ENCODE results near the gene TOP1.

TOP1 gene

DNA sequence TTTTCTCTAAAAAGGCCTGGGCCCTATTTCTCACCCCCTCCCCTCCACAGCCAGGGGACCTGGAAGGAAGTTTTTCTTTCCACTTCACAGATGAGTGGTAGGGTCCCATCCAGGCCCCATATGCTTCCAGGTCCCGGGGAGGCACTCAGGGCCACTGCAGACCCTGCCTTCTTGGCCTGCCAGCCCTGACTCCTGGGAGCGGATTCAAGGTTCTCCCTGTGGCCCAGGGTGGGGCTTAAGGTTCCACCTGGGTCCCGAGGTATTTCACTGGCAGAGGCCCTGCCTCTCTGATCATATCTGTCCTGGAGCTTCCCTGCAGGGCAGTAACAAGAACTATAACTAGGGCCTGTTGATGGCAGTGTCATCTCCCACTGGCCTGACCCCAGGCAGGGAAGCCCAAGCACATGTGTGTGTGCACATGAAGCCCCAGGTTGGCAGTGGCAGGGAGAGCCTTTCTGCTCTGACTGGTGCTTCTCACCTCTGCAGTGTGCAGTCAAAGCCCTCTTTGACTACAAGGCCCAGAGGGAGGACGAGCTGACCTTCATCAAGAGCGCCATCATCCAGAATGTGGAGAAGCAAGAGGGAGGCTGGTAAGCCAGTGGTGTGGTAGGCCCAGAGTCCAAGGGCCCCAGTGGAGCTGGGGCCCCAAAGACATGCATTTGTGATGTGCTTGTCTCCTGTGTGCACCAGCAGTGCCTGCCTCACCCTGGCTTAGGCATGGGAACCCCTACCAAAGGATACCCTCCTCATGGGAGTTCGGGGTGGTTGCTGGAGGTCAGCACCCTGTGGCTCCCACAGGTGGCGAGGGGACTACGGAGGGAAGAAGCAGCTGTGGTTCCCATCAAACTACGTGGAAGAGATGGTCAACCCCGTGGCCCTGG lies 139.9 kb downstream of the TOP1 start:
- DNase-seq (ENCODE audit: low read depth in 2 of 2): no peak

DNA sequence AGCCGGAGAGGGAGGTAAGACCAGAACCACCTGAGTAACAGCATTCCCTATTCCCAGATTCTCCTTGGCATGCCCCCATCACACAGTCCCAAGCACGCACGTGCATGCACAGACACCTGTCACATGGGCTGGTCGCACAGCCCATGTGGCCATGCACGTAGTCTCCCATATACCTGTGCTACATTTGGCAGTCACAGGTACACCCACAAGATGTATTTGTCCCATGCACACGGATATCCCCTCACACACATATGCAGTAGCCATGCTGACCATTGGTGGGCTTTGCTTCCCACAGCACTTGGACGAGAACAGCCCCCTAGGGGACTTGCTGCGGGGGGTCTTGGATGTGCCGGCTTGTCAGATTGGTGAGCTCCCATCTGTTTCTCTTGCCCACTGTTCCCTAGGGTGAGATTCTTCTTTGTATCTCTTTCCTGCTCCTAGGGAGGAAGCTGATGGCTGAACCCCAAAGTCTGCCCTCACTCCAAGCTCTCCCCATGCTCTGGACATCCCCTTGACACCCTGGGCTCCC lies 140.6 kb downstream of the TOP1 start:
- DNase-seq (ENCODE audit: low read depth in 2 of 2): no peak

DNA sequence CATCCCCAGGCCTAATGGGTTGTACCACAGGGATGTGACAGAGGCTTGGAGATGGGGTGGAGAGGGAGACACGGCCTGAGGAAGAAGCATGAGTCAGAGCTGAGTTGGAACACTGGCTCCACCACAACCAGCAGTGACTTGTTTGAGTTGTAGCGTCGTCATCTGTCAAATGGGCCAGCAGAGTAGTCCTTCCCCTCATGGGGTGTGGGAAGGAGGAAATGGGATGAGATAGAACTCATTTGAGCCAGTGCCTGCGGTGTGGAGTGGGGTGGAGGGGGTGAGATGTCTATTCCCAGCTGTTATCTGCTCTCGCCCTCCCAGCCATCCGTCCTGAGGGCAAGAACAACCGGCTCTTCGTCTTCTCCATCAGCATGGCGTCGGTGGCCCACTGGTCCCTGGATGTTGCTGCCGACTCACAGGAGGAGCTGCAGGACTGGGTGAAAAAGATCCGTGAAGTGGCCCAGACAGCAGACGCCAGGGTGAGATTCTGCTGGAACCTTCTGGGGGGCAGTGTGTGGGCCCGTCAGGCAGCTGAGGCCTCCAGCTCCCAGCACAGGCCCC lies 141.2 kb downstream of the TOP1 start:
- no peak for DNase-seq (ENCODE audit: low read depth in 2 of 2)

DNA sequence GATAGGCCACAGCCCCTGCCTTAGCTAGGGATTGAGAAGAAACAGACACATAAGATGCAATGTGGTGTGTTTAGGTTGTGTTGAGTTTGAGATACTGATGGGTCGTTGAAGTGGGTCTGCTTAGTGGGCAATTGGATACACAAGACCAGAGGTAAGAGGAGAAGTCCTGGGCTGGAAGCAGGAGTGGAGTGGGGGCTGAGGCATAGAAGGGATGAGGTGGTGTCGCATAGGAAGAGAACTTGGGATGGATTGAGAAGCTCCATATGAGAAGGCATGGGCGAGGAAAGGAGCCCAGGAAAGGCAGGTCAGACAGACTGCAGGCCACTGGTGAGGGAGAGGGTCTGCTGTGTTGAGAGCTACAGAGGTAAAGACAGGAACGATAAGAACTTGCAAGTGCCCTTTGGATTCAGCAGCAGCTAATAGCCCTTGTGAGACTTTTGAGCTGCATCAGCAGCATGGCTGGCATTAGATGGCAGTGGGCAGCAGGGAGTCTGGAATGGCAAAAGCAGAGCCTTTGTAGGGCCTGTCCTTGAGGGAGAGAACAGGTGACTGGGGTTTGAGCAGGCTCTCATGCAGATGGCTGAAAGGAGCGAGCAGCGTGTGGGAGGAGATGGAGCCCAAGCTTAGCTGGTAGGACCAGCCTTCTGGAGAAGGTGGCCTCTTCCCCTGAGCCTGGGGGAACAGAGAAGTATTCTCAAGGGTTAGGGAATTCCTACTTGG lies 141.9 kb downstream of the TOP1 start:
- DNase-seq (ENCODE audit: low read depth in 2 of 2): no peak

DNA sequence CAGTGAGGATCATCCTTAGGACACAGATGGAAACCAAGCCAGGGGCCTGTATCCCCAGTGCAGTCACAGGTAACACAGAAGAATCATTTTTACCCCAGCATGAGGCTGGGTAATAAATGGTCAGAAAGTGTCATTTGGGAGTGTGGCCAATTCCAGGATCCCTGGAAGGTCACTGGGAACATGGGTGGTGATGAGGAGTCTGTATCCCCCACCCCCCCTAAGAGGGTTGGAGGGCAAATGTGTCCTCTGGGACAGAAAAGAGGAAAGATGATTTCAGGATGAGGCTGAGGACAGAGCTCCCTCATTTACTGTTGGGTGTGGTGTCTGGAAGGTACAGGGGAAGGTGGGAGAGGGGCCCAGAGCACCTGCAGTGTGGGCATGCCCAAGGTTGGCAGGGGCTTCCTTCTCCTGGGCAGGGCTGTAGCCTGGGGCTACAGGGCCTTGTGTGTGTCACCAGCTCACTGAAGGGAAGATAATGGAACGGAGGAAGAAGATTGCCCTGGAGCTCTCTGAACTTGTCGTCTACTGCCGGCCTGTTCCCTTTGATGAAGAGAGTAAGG lies 143.2 kb downstream of the TOP1 start:
- DNase-seq (ENCODE audit: low read depth in 2 of 2): no peak

DNA sequence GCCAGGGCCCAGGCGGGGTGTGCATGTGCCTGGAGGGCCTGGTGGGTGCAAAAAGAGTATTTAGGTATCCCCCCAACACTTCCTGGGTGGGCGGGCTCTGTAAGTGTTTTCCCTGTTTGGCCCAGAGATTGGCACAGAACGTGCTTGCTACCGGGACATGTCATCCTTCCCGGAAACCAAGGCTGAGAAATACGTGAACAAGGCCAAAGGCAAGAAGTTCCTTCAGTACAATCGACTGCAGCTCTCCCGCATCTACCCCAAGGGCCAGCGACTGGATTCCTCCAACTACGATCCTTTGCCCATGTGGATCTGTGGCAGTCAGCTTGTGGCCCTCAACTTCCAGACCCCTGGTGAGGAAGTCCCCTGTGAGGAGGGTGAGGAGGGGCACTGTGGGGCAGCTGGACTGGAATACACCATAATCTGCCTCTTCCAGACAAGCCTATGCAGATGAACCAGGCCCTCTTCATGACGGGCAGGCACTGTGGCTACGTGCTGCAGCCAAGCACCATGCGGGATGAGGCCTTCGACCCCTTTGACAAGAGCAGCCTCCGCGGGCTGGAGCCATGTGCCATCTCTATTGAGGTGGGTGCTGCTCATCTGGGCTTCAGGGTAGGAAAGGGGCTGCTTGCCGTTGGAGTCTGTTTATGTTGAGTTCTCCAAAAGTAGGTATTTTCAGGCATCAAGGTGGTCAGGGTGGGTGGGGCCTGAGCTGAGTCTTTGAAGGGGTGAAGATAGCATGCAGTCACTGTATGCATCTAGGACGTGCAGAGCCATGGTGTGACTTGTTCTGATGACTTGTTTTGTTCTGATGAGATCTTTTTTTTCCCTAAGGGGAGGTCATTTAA lies 143.9 kb downstream of the TOP1 start:
- DNase-seq (ENCODE audit: low read depth in 2 of 2): no peak

DNA sequence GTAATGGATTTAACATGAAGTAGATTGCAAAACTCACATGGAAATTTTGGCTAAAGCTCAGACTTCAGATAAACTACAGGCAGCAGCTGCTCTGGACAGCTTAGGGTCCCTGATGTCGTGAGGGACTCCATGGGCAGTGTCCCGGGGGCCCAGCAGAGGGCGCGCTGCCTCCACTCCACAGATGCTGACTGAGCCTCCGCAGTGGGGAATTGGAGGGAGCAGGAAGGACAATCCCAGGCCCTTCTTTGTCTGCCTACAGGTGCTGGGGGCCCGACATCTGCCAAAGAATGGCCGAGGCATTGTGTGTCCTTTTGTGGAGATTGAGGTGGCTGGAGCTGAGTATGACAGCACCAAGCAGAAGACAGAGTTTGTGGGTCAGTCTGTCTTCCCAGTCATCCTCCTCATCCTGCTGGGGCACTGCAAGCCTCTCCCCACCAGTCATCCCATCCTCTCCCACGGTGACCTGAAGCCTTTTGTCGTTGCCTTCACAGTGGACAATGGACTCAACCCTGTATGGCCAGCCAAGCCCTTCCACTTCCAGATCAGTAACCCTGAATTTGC lies 144.6 kb downstream of the TOP1 start:
- DNase-seq (ENCODE audit: low read depth in 2 of 2): peak; percentile 46 to 58

DNA sequence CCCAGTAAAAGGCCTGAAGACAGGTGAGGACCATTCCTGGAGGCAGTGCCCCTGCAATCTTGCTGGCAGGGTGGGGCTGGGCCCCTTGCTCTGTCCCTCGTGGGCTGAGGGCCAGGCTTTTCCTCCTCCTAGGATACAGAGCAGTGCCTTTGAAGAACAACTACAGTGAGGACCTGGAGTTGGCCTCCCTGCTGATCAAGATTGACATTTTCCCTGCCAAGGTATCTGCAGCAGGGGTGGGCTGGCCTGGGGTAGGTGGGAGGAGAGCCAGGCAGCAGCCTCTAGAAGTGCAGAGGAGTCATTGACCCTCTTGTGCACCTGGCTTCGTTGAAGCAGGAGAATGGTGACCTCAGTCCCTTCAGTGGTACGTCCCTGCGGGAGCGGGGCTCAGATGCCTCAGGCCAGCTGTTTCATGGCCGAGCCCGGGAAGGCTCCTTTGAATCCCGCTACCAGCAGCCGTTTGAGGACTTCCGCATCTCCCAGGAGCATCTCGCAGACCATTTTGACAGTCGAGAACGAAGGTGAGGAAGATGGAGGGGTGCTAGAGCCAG lies 145.2 kb downstream of the TOP1 start:
- no peak for DNase-seq (ENCODE audit: low read depth in 2 of 2)
